Stomach (tissue), 4 donors: ENCODE data around the gene SPIRE2.

Source experiments
- CTCF ChIP-seq, 7 experiments: fragments of 450-650 bp in 4 of 7; fragments of 200-600 bp in 3 of 7; sonication (generic) in 3 of 7; IDR thresholded peaks; one replicate each; pipeline ENCODE4 v1.5.1; 2016 to 2019; ENCODE audit warnings: antibody characterized with exemption in 7 of 7, control low read depth in 2 of 7, mild to moderate bottlenecking in 1 of 7
- EP300 ChIP-seq: sonication (generic); formaldehyde crosslinking; IDR thresholded peaks from one replicate; pipeline ENCODE4 v1.6.1; 2017; ENCODE audit warnings: antibody characterized with exemption

DNA sequence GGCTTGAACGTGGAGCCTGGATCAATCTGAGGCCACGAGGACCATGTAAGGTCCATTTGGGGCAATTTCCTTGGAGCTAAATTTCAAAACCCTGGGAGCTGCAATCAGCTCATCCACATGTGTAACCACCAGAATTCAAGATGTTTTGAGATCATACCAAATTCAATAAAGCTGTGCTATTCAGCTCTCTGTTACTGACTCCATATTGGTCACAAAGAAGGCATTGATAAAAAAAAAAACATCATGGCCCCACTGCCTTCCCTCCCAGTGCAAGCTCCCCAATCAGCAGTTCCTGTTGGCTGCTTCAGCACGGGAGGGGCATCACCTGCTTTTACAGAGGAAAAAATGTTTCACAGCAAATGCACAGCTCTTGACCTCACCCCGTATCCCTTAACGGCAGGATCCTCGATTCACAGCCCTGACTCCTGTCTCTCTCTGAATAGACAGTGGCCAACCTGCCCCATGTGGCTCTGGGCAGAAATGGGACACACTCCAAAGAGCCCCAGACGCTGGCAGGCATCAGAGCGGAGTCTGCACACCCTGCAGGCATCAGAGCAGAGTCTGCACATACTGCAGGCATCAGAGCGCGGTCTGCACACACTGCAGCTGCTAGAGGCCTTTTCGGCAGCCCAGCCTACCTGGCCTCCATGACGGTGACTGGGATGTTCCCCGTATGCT, 48.9 kb upstream of the SPIRE2 start:
- TF ChIP-seq CTCF (IDR thresholded peaks at IDR 0.05) (no peak), EP300 (no peak)
